GM06990 (cell line): ENCODE measurements around the gene FABP3.
"Not testable (repeated sequence)": the region's sequence is repeated elsewhere in the genome, so short reads cannot be mapped to it uniquely, and the experiment has no call there.

Source experiments
- DNase-seq: peaks from one replicate; pipeline ENCODE4 v3.0.0-alpha.2; 2011; ENCODE audit not compliant: insufficient read length; ENCODE audit errors: extremely low read depth
- H3K27me3 ChIP-seq: replicated peaks from 2 replicates; pipeline ENCODE4 v1.6.0; 2011; ENCODE audit warnings: low read length; ENCODE audit not compliant: control insufficient read depth, insufficient read depth
- H3K36me3 ChIP-seq: 2 replicates; pipeline ENCODE4 v1.5.1; 2011; ENCODE audit warnings: low read length; ENCODE audit not compliant: control insufficient read depth, insufficient read depth
- H3K4me3 ChIP-seq: replicated peaks from 2 replicates; pipeline ENCODE4 v1.5.1; 2011; ENCODE audit warnings: low read depth, mild to moderate bottlenecking, control low read depth, low read length
- TF ChIP-seq, protein P1 (sequence below): IDR thresholded peaks from 2 replicates; pipeline ENCODE4 v1.5.1; 2011; ENCODE audit warnings: low read length, control low read depth, mild to moderate bottlenecking, inconsistent platforms; ENCODE audit not compliant: insufficient read depth, poor library complexity, severe bottlenecking

FABP3 gene

GRCh38 chr1:31389616-31390015, 16.7 kb upstream of the FABP3 start:
- no peaks in the 10 kb centered on the region for H3K27me3 ChIP-seq
- DNase-seq = no peak
- TF ChIP-seq, protein P1, sequence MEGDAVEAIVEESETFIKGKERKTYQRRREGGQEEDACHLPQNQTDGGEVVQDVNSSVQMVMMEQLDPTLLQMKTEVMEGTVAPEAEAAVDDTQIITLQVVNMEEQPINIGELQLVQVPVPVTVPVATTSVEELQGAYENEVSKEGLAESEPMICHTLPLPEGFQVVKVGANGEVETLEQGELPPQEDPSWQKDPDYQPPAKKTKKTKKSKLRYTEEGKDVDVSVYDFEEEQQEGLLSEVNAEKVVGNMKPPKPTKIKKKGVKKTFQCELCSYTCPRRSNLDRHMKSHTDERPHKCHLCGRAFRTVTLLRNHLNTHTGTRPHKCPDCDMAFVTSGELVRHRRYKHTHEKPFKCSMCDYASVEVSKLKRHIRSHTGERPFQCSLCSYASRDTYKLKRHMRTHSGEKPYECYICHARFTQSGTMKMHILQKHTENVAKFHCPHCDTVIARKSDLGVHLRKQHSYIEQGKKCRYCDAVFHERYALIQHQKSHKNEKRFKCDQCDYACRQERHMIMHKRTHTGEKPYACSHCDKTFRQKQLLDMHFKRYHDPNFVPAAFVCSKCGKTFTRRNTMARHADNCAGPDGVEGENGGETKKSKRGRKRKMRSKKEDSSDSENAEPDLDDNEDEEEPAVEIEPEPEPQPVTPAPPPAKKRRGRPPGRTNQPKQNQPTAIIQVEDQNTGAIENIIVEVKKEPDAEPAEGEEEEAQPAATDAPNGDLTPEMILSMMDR = no peak
- no peak overlapping the region for H3K4me3 ChIP-seq
- H3K36me3 ChIP-seq = no peaks in the 10 kb centered on the region

DNA sequence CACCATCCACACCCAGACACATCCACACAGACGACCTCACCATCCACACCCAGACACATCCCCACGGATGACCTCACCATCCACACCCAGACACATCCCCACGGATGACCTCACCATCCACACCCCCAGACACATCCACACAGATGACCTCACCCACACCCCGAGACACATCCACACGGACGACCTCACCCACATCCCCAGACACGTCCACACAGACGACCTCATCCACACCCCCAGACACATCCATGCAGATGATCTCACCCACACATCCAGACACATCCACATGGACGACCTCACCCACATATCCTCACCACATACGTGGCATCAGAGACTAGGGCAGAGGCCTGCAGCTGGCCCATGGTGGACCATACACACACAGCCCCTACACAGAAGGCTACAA, 14.7 kb upstream of the FABP3 start:
- Histone ChIP-seq H3K4me3 (no peak overlapping the region), H3K27me3 (no peaks in the 10 kb centered on the region; the same call in 1 of the 2 replicates), H3K36me3 (no peaks in the 10 kb centered on the region)
- DNase-seq = no peak
- TF ChIP-seq, protein P1 = no peak

GRCh38 chr1:31386576-31387243, 13.8 kb upstream of the FABP3 start:
- H3K4me3 ChIP-seq, H3K36me3 ChIP-seq, DNase-seq, H3K27me3 ChIP-seq: not testable (repeated sequence)

DNA sequence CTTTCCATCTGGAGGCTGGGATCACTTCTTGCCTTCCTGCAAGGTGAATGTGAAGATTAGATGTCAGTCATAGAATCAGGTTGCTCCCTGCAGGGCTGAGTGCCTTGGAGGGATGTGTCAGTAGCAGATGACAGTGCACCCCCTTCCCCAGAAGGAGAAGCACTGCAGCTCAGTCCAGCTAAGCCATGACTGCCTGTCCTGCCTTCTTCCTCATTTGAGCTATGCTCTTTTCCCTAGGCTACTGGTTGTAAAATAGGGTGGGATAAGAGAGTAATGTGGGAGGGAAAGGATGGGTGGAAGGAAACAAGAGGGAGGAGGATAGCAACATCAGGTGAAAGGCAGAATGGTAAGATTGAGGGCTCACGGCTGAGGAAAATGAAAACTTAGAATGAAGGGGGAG, 11.1 kb upstream of the FABP3 start:
- H3K27me3 ChIP-seq = no peaks in the 10 kb centered on the region; the same call in 1 of the 2 replicates
- no peak overlapping the region for H3K4me3 ChIP-seq
- TF ChIP-seq, protein P1 = no peak
- DNase-seq = no peak
- H3K36me3 ChIP-seq = no peaks in the 10 kb centered on the region

- Histone ChIP-seq H3K27me3 (no peaks in the 10 kb centered on the region; the same call in 1 of the 2 replicates), H3K36me3 (no peaks in the 10 kb centered on the region), H3K4me3 (no peak overlapping the region)
- TF ChIP-seq, protein P1 = no peak
- no peak for DNase-seq
These were observed 9.6 kb upstream of the FABP3 start for GRCh38 chr1:31382379-31382989.

GRCh38 chr1:31381394-31382294, 8.8 kb upstream of the FABP3 start:
- Histone ChIP-seq H3K4me3 (no peak overlapping the region), H3K27me3 (no peaks in the 10 kb centered on the region; the same call in 1 of the 2 replicates), H3K36me3 (no peaks in the 10 kb centered on the region)
- TF ChIP-seq, protein P1 = no peak
- no peak for DNase-seq
